K562 (cell line): ENCODE data around the gene ALKBH2. TPM values are rescaled to one million over a fixed set of nuclear protein-coding genes. Genes with fewer than 3 reads are reported as not detected.

Experiments used
- CBX2 ChIP-seq: fragments of 200-600 bp; sonication (generic); IDR thresholded peaks from one replicate; pipeline ENCODE4 v1.6.1; 2012; ENCODE audit warnings: mild to moderate bottlenecking, low read length, inconsistent platforms; ENCODE audit not compliant: insufficient read depth, poor library complexity, severe bottlenecking
- CREB3 ChIP-seq: fragments of 450-650 bp; conservative IDR thresholded peaks from 2 replicates; pipeline ENCODE4 v1.6.1; 2016; ENCODE audit warnings: missing genetic modification characterization, low read depth, mild to moderate bottlenecking, missing compliant biosample characterization, moderate library complexity
- ELF4 ChIP-seq: fragments of 450-650 bp; formaldehyde crosslinking; IDR thresholded peaks from 2 replicates; pipeline ENCODE4 v1.4.0; 2022; ENCODE audit warnings: missing genetic modification characterization
- ELK3 ChIP-seq: fragments of 450-650 bp; formaldehyde crosslinking; IDR thresholded peaks from 2 replicates; pipeline ENCODE4 v1.4.0; 2020; ENCODE audit warnings: mild to moderate bottlenecking
- HOMEZ ChIP-seq: fragments of 250-450 bp; sonication (Bioruptor Pico); IDR thresholded peaks from 2 replicates; pipeline ENCODE4 v1.4.0; 2020; ENCODE audit warnings: mild to moderate bottlenecking, moderate library complexity
- KLF16 ChIP-seq: IDR thresholded peaks from 2 replicates; pipeline ENCODE4 v1.6.1; 2016; ENCODE audit warnings: antibody characterized with exemption
- NELFE ChIP-seq: IDR thresholded peaks from 2 replicates; pipeline ENCODE4 v1.6.1; 2011; ENCODE audit warnings: mild to moderate bottlenecking; ENCODE audit not compliant: insufficient read depth, insufficient read length
- NR3C1 ChIP-seq: sonication (generic); formaldehyde crosslinking; IDR thresholded peaks from 2 replicates; pipeline ENCODE4 v1.8.1; 2022; ENCODE audit warnings: missing genetic modification reagents
- PHTF2 ChIP-seq: fragments of 250-450 bp; sonication (Bioruptor Pico); IDR thresholded peaks from 2 replicates; pipeline ENCODE4 v1.5.0; 2021; ENCODE audit warnings: mild to moderate bottlenecking
- POLR2G ChIP-seq: fragments of 200-400 bp; formaldehyde crosslinking; IDR thresholded peaks from 2 replicates; pipeline ENCODE4 v1.6.1; 2017; ENCODE audit warnings: low read depth, mild to moderate bottlenecking, antibody characterized with exemption, low read length, moderate library complexity
- PRMT5 ChIP-seq: sonication (generic); formaldehyde crosslinking; IDR thresholded peaks from 2 replicates; pipeline ENCODE4 v1.5.0; 2020; ENCODE audit warnings: missing genetic modification reagents
- SFPQ ChIP-seq: fragments of 200-400 bp; formaldehyde crosslinking; IDR thresholded peaks from 2 replicates; pipeline ENCODE4 v1.6.1; 2017; ENCODE audit warnings: mild to moderate bottlenecking, low read depth, low read length, moderate library complexity
- TRIM28 ChIP-seq: fragments of 450-650 bp; IDR thresholded peaks from 2 replicates; pipeline ENCODE4 v1.6.1; 2017
- ZBTB26 ChIP-seq: fragments of 450-650 bp; formaldehyde crosslinking; IDR thresholded peaks from 2 replicates; pipeline ENCODE4 v1.4.0; 2022; ENCODE audit warnings: missing genetic modification characterization
- ZNF134 ChIP-seq: fragments of 250-450 bp; sonication (Bioruptor Pico); conservative IDR thresholded peaks from 2 replicates; pipeline ENCODE4 v1.4.0; 2020
- ZNF217 ChIP-seq: sonication (generic); formaldehyde crosslinking; IDR thresholded peaks from 2 replicates; pipeline ENCODE4 v1.8.0; 2022; ENCODE audit warnings: mild to moderate bottlenecking, missing genetic modification reagents
- ZNF3 ChIP-seq: fragments of 250-450 bp; sonication (Bioruptor Pico); IDR thresholded peaks from 2 replicates; pipeline ENCODE4 v1.5.0; 2021; ENCODE audit warnings: mild to moderate bottlenecking, moderate library complexity
- ZNF431 ChIP-seq: sonication (generic); formaldehyde crosslinking; IDR thresholded peaks from 2 replicates; pipeline ENCODE4 v1.8.0; 2022; ENCODE audit warnings: mild to moderate bottlenecking, missing genetic modification reagents
- ZNF444 ChIP-seq: fragments of 250-450 bp; sonication (Bioruptor Pico); IDR thresholded peaks from 2 replicates; pipeline ENCODE4 v1.4.0; 2020; ENCODE audit warnings: mild to moderate bottlenecking, moderate library complexity
- ZNF583 ChIP-seq: fragments of 250-450 bp; sonication (Bioruptor Pico); IDR thresholded peaks from 2 replicates; pipeline ENCODE4 v1.4.0; 2020
- ZNF75A ChIP-seq: fragments of 450-650 bp; formaldehyde crosslinking; IDR thresholded peaks from 2 replicates; pipeline ENCODE4 v1.4.0; 2020; ENCODE audit warnings: mild to moderate bottlenecking
- polyA plus RNA-seq, 8 experiments: library from polyadenylated mRNA; depleted of rRNA in 4 of 8; stranded (reverse) in 5 of 8; unstranded in 3 of 8; fragments of >200 nt; fragmentation: Nextera tagmentation in 2 of 8; fragmentation: Illumina TruSeq in 1 of 8; extraction: Ambion mirVana in 2 of 8; extraction: Trizol in 1 of 8; gene quantifications; 2 replicates each; pipeline versions ENCODE4 v1.2.1 to v1.2.3, GENCODE V29; 2011 to 2014; ENCODE audit warnings: inconsistent platforms in 1 of 8, missing spikeins in 1 of 8
- total RNA-seq, 7 experiments: library from RNA; depleted of rRNA in 6 of 7; stranded (reverse); fragments of >200 nt in 6 of 7; fragmentation: Illumina TruSeq in 2 of 7; extraction: Trizol in 2 of 7; gene quantifications; 2 replicates each; pipeline versions ENCODE4 v1.2.1 to v1.2.3, GENCODE V29; 2011 to 2021; ENCODE audit warnings: low replicate concordance in 1 of 7

The ALKBH2 gene
- total and polyA plus RNA-seq, 9 of the 15 experiments (the other 6 are each of a cell fraction or from before 2014, with no cell fraction given): 5.9 to 56.1 (median 41.9) TPM

GRCh38 chr12:109093022-109093918 is at the start of gene ALKBH2 (continued):
- TF ChIP-seq ELK3 (CRISPR knock-in tag): no peak
- TF ChIP-seq POLR2G: peak; percentile 91
- TF ChIP-seq ZNF134: 0 out of 2 replicates have a peak, but pooled peaks have one; percentile 42
- TF ChIP-seq CREB3 (tag): 0 out of 2 replicates have a peak, but pooled peaks have one; percentile 56
- TF ChIP-seq HOMEZ (CRISPR knock-in tag): no peak
- TF ChIP-seq ZNF3 (CRISPR knock-in tag): no peak
- TF ChIP-seq ZNF75A (CRISPR knock-in tag): no peak
- TF ChIP-seq ZBTB26: no peak
- TF ChIP-seq CBX2: no peak
- no peak for TF ChIP-seq NELFE
- no peak for TF ChIP-seq ZNF217 (CRISPR knock-in tag)
- TF ChIP-seq ELF4 (CRISPR knock-in tag): no peak
- TF ChIP-seq SFPQ: no peak
- no peak for TF ChIP-seq PRMT5 (CRISPR knock-in tag)
- TF ChIP-seq ZNF583 (CRISPR knock-in tag): no peak
- TF ChIP-seq ZNF444: no peak
- no peak for TF ChIP-seq PHTF2 (CRISPR knock-in tag)
- TF ChIP-seq TRIM28: peak; percentile 37; the same call in 1 of the 2 replicates
- TF ChIP-seq KLF16: 0 out of 2 replicates have a peak, but pooled peaks have one; percentile 14
- TF ChIP-seq ZNF431 (CRISPR knock-in tag): peak; percentile 58; the same call in 1 of the 2 replicates
- TF ChIP-seq NR3C1 (CRISPR knock-in tag): no peak
